ENCODE results near the gene XPC.

The XPC gene

GRCh38 chr3:14147617-14148016 is 30.8 kb downstream of the XPC start:
- DNase-seq (ENCODE audit: low read depth in 2 of 2) = no peak

- no peak for DNase-seq (ENCODE audit: low read depth in 2 of 2)
These were observed 31.4 kb downstream of the XPC start for GRCh38 chr3:14147066-14147435.

DNA sequence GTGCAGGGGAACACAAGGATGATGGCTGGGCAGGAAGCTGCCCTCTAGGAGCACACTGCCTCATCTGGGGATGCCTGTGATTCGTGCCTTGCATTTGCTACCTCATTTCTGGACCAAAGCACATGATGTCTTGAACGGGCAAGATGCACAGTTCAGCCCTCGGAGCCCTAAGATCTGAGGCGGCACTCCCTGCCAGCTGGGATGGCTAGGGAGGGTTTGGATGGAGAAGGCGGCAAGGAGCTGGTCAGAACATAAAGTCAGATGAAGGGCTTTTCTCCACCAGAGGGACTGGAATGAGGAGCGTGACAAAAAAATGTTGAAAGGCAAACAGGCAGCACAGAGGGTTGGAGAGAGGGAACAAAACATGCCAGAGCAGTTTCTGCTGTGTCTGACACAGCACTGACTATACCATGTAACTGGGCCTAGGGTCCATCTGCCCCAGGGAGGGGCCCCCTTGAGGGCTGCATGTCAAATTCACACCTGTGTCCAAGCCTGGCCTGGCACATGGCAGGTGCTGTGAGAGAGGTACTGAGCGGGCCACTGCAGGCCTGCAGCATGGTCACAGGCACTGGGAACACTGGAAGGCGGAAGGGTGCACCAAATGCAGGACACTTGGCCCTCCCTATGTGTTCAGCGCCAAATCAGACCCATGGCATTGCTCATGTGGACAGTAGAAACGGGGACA is 31.9 kb downstream of the XPC start:
- no peak for DNase-seq (ENCODE audit: low read depth in 2 of 2)

DNA sequence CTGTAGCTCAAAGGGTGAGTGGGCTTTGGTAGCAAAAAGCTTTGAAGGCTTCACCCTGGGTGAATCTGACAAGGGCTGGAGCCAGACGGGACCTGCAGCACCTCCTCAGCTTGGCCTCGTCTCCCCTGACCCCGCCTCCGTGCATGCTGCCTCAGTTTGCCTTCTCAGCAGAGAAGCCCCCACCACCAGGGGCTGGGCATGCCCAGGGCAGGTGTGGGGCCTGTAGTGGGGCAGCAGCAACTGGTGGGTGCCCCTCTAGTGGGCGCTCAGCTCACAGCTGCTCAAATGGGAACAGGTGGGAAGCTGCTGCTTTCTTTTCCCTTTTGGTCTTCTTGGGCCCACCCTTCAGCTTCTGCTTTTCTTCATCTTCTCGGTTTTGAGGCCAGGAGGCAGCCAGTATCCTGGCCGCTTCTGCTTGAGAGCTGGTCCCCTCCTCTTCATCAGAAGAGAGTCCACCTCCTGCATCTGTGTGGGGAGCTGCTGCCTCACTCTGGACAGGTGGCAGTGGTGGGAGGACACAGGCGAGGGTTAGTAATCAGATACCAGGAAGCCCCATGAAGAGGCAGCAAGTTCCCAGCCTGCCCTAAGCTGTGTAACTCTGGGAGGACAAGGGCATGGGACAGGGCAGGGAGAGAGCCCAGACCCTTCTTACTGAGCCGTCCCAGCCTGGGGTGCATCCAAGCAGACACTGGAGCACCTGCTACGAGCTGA is 32.6 kb downstream of the XPC start:
- no peak for DNase-seq (ENCODE audit: low read depth in 2 of 2)

- DNase-seq (ENCODE audit: low read depth in 2 of 2) = no peak
These were observed 33.2 kb downstream of the XPC start for GRCh38 chr3:14145236-14145635.

- peak in 1 of 2 donors; percentile 45 for DNase-seq (ENCODE audit: low read depth in 2 of 2)
These were observed 33.9 kb downstream of the XPC start for GRCh38 chr3:14144423-14145075.

- DNase-seq (ENCODE audit: low read depth in 2 of 2) = no peak
These were observed 34.9 kb downstream of the XPC start for GRCh38 chr3:14143271-14144225.

- peak in 1 of 2 donors; percentile 36 for DNase-seq (ENCODE audit: low read depth in 2 of 2)
These were observed 35.7 kb downstream of the XPC start for GRCh38 chr3:14142567-14143270.

DNA sequence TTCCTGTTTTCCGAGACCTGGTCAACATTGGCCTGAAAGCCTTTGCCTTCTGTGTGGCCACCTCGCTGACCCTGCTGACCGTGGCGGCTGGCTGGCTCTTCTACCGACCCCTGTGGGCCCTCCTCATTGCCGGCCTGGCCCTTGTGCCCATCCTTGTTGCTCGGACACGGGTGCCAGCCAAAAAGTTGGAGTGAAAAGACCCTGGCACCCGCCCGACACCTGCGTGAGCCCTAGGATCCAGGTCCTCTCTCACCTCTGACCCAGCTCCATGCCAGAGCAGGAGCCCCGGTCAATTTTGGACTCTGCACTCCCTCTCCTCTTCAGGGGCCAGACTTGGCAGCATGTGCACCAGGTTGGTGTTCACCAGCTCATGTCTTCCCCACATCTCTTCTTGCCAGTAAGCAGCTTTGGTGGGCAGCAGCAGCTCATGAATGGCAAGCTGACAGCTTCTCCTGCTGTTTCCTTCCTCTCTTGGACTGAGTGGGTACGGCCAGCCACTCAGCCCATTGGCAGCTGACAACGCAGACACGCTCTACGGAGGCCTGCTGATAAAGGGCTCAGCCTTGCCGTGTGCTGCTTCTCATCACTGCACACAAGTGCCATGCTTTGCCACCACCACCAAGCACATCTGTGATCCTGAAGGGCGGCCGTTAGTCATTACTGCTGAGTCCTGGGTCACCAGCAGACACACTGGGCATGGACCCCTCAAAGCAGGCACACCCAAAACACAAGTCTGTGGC is 36.6 kb downstream of the XPC start:
- DNase-seq (ENCODE audit: low read depth in 2 of 2) = no peak

DNA sequence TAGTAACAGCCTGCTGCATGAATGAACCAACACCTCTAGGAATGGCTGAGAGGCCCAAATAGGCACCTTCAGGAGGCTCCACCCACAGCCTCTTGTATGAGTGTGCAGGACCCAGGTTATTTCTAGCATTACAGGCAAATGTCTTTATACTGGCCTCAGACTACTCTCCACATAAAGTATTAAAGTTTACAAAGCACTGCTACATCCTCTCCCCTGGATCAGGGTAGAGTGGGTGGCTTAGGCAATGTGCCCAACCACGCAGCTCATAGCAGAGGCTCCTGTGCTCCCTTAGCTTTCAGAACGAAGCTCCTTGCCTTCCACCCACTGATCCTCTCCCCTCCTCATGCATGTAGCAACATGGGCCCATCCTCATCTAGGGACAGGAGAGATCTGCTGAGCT is 37.3 kb downstream of the XPC start:
- DNase-seq (ENCODE audit: low read depth in 2 of 2) = no peak

GRCh38 chr3:14140668-14141067 is 37.7 kb downstream of the XPC start:
- DNase-seq (ENCODE audit: low read depth in 2 of 2) = no peak

DNA sequence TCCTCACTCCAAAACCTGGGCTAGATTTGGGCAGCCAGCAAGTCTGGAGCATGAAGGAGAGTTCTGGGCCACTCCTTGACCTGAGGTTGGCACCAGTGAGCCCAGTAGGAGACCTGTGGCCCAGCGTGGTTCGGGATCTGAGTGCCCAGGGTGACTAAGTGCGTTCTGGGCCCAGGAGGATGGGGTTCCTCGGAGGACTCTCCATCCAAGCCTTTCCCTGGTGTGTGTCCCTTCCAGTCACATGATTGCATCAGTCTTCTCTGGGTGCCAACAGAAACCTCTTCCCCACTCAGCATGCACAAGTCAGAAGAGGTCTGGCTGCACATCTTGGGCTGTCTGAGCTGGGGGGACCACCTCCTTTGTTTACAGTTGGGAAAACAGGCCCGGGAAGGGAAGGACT is 38.6 kb downstream of the XPC start:
- no peak for DNase-seq (ENCODE audit: low read depth in 2 of 2)

DNA sequence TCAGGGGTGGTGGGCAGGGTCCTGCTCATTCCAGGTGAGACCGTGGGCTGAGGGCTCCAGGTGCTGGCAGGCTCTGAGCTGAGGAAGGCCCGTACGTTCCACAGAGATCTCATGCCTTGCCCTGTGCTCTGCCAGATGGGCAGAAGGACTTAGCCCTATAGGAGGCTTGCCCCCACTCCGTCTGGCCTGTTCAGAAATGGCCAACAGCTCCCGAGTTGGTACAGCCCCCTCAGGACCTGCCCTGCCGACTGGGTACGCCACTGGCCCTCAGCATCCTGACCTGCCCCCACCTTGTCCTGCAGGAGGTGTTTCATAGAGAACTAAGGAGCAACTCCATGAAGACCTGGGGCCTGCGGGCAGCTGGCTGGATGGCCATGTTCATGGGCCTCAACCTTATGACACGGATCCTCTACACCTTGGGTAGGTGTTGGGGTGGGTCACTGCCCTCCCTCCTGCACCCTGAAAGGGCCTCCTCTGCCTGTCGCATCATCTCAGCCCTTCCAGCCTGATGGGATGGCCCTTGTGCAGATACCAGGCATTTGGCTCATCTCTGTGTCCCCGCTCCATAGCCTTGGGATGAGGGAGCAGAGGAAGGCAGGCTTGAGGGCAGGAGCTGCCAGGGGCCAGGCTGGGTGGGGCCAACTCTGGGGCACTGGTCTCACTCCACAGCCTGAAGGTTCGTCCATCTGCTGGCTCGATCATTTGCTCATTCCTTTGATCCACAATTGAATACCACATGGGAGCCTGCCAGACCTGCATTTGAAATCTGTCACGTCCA is 39.3 kb downstream of the XPC start:
- DNase-seq (ENCODE audit: low read depth in 2 of 2) = no peak

- no peak for DNase-seq (ENCODE audit: low read depth in 2 of 2)
These were observed 40.1 kb downstream of the XPC start for GRCh38 chr3:14138109-14138877.

- no peak for DNase-seq (ENCODE audit: low read depth in 2 of 2)
These were observed 41.0 kb downstream of the XPC start for GRCh38 chr3:14137445-14137844.

DNA sequence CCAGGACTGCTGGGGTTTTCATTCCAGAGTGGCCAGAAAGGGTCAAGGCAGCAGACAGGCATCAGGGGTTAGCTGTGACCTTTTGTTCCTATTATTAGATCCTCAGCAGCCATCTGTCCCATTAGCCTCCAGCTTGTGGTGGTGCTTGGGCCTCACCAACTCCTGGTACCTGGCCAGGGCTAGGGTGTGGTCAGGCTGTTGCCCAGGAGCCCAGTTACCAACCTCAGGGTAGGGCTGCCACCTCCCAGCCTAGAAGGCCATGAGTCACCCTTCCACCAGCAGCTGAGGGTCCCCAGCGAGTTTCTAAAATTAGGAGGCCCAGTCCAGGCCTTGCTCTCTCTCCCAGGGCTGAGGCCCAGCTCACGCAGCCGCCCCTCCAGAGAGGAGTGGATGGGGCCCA is 41.4 kb downstream of the XPC start:
- DNase-seq (ENCODE audit: low read depth in 2 of 2) = no peak

DNA sequence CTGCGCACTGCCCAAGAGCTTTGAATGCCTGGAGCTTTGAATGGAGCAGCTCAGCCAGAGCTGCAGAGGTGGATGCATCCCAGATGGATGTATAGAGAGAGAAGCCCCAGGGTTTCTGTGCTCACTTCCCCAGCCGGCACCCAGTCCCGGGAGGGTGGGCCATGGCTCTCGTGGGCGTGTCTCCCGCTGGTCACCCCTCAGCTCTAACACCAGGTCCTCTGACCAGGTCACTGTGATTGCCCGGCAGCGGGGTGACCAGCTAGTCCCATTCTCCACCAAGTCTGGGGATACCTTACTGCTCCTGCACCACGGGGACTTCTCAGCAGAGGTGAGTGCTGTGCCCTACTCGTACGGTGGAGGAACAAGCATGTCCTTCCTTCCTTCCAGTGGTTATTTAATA is 42.8 kb downstream of the XPC start:
- DNase-seq (ENCODE audit: low read depth in 2 of 2) = no peak

GRCh38 chr3:14134291-14134690 is 44.1 kb downstream of the XPC start:
- no peak for DNase-seq (ENCODE audit: low read depth in 2 of 2)

DNA sequence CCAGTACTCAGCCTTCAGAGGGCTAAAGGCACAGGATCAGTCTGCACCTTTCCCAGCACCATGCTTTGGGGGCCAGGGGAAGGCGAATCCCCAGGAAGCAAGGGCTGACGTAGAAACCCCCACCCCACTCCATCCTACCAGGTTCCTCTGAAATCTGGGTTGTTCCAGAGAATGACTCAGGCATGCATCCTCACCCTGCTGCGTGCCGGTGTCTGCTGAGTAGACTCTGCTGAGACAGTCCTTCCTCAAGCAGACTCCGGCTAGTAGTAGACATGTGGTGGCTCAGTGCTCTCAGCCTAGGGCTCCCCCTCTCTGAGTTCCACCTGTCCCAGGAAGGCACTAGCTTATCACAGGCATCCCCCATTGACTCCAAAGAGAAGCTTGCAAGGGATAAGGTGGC is 44.5 kb downstream of the XPC start:
- DNase-seq (ENCODE audit: low read depth in 2 of 2) = no peak
